Measurements from ENCODE around the gene RAB37.

RAB37 gene

GRCh38 chr17:74742153-74742515, 5.1 kb downstream of the RAB37 start:
- in situ Hi-C loops (cut with HindIII; ENCODE audit: low pct_unique_long_range_greater_than_20kb, low sequenced_read_pairs), result no loop called here
- peak in 1 of 2 experiments; percentile 37 for DNase-seq (ENCODE audit: low read depth in 1 of 2, low spot score in 1 of 2)
- no peak for TF ChIP-seq JUND (IDR thresholded peaks at IDR 0.05; ENCODE audit: low read depth)

- in situ Hi-C loops (cut with HindIII; ENCODE audit: low pct_unique_long_range_greater_than_20kb, low sequenced_read_pairs), result no loop called here
- TF ChIP-seq JUND (IDR thresholded peaks at IDR 0.05; ENCODE audit: low read depth), result no peak
- no peak for DNase-seq (ENCODE audit: low read depth in 1 of 2, low spot score in 1 of 2)
Measured at GRCh38 chr17:74742978-74743545, 6.0 kb downstream of the RAB37 start.

- TF ChIP-seq JUND (IDR thresholded peaks at IDR 0.05; ENCODE audit: low read depth), result no peak
- in situ Hi-C loops (cut with HindIII; ENCODE audit: low pct_unique_long_range_greater_than_20kb, low sequenced_read_pairs), result no loop called here
- no peak for DNase-seq (ENCODE audit: low read depth in 1 of 2, low spot score in 1 of 2)
Measured at GRCh38 chr17:74743755-74744154, 6.7 kb downstream of the RAB37 start.

- no peak for TF ChIP-seq JUND (IDR thresholded peaks at IDR 0.05; ENCODE audit: low read depth)
- in situ Hi-C loops (cut with HindIII; ENCODE audit: low pct_unique_long_range_greater_than_20kb, low sequenced_read_pairs), result no loop called here
- DNase-seq (ENCODE audit: low read depth in 1 of 2, low spot score in 1 of 2), result no peak
Measured at GRCh38 chr17:74744349-74744713, 7.3 kb downstream of the RAB37 start.

- in situ Hi-C loops (cut with HindIII; ENCODE audit: low pct_unique_long_range_greater_than_20kb, low sequenced_read_pairs), result no loop called here
- peak; percentile 88 to 90 for DNase-seq (ENCODE audit: low read depth in 1 of 2, low spot score in 1 of 2)
- TF ChIP-seq JUND (IDR thresholded peaks at IDR 0.05; ENCODE audit: low read depth), result no peak
Measured at GRCh38 chr17:74744714-74745547, 7.9 kb downstream of the RAB37 start.

- no peak for DNase-seq (ENCODE audit: low read depth in 1 of 2, low spot score in 1 of 2)
- in situ Hi-C loops (cut with HindIII; ENCODE audit: low pct_unique_long_range_greater_than_20kb, low sequenced_read_pairs), result no loop called here
- TF ChIP-seq JUND (IDR thresholded peaks at IDR 0.05; ENCODE audit: low read depth), result no peak
Measured at GRCh38 chr17:74745548-74746177, 8.6 kb downstream of the RAB37 start.

- no peak for TF ChIP-seq JUND (IDR thresholded peaks at IDR 0.05; ENCODE audit: low read depth)
- in situ Hi-C loops (cut with HindIII; ENCODE audit: low pct_unique_long_range_greater_than_20kb, low sequenced_read_pairs), result no loop called here
- DNase-seq (ENCODE audit: low read depth in 1 of 2, low spot score in 1 of 2), result no peak
Measured at GRCh38 chr17:74746376-74746775, 9.3 kb downstream of the RAB37 start.

GRCh38 chr17:74746922-74747321, 9.9 kb downstream of the RAB37 start:
- peak in 1 of 2 experiments; percentile 49 for DNase-seq (ENCODE audit: low read depth in 1 of 2, low spot score in 1 of 2)
- TF ChIP-seq JUND (IDR thresholded peaks at IDR 0.05; ENCODE audit: low read depth), result no peak
- in situ Hi-C loops (cut with HindIII; ENCODE audit: low pct_unique_long_range_greater_than_20kb, low sequenced_read_pairs), result no loop called here

GRCh38 chr17:74748279-74748528, 11.1 kb downstream of the RAB37 start:
- peak in 1 of 2 experiments; percentile 94 for DNase-seq (ENCODE audit: low read depth in 1 of 2, low spot score in 1 of 2)
- in situ Hi-C loops (cut with HindIII; ENCODE audit: low pct_unique_long_range_greater_than_20kb, low sequenced_read_pairs), result no loop called here
- TF ChIP-seq JUND (IDR thresholded peaks at IDR 0.05; ENCODE audit: low read depth), result no peak

GRCh38 chr17:74748529-74749278, 11.6 kb downstream of the RAB37 start, which contains the start of gene NHERF1:
NHERF1 (plus strand) TSS chr17:74748628; CDS start chr17:74748847, 219 bp downstream.
- in situ Hi-C loops (cut with HindIII; ENCODE audit: low pct_unique_long_range_greater_than_20kb, low sequenced_read_pairs), result no loop called here
- DNase-seq (ENCODE audit: low read depth in 1 of 2, low spot score in 1 of 2), result peak in 1 of 2 experiments; percentile 98
- TF ChIP-seq JUND (IDR thresholded peaks at IDR 0.05; ENCODE audit: low read depth), result no peak

GRCh38 chr17:74749279-74750038, 12.4 kb downstream of the RAB37 start:
- TF ChIP-seq JUND (IDR thresholded peaks at IDR 0.05; ENCODE audit: low read depth), result no peak
- in situ Hi-C loops (cut with HindIII; ENCODE audit: low pct_unique_long_range_greater_than_20kb, low sequenced_read_pairs), result no loop called here
- DNase-seq (ENCODE audit: low read depth in 1 of 2, low spot score in 1 of 2), result peak in 1 of 2 experiments; percentile 77

- DNase-seq (ENCODE audit: low read depth in 1 of 2, low spot score in 1 of 2), result no peak
- no peak for TF ChIP-seq JUND (IDR thresholded peaks at IDR 0.05; ENCODE audit: low read depth)
- in situ Hi-C loops (cut with HindIII; ENCODE audit: low pct_unique_long_range_greater_than_20kb, low sequenced_read_pairs), result no loop called here
Measured at GRCh38 chr17:74750039-74750326, 12.9 kb downstream of the RAB37 start.
